A549 (cell line): Measurements from ENCODE around the gene ULBP1. TPM values are rescaled to one million over a fixed set of nuclear protein-coding genes. Genes with fewer than 3 reads are reported as not detected.
"Not testable (repeated sequence)": the region's sequence is repeated elsewhere in the genome, so short reads cannot be mapped to it uniquely, and the experiment has no call there.

Source experiments
- ATAC-seq, 2 experiments: fragments of 200-7000 bp in 1 of 2; fragments of >200 bp in 1 of 2; cut with Nextera tagmentation in 1 of 2; cut with Tn5 transposase in 1 of 2; 3 replicates each; pipeline versions ENCODE4 v1.8.0 to v1.9.1; 2018 to 2020; ENCODE audit warnings: mild to moderate bottlenecking in 1 of 2, moderate library complexity in 1 of 2
- CTCF ChIA-PET: fragments of 300-600 bp; sonication (Branson Sonifier 250); formaldehyde crosslinking; extraction: SDS; loops from one replicate; lab custom pipeline; 2021; ENCODE audit warnings: antibody characterized with exemption, inconsistent platforms; lab: Yijun Ruan, JAX
- POLR2A ChIA-PET: fragments of 350-600 bp; formaldehyde crosslinking; extraction: SDS; loops from one replicate; lab custom pipeline; 2021; ENCODE audit warnings: antibody characterized with exemption, inconsistent platforms; lab: Yijun Ruan, JAX
- DNase-seq, 2 experiments: peaks; one replicate each; pipeline versions ENCODE4 v3.0.0 to v3.0.0-alpha.2; 2011 to 2016; ENCODE audit warnings: low read depth in 1 of 2, low spot score in 1 of 2
- FAIRE-seq: peaks from 2 replicates; lab custom pipeline; 2011; peaks lifted over from hg19 to GRCh38; lab: Jason Lieb, UNC
- H3K27ac ChIP-seq, 2 experiments: fragments of >200 bp; sonication (Bioruptor Twin); formaldehyde crosslinking; 3 replicates each; pipeline ENCODE4 v1.5.1; 2016 to 2017
- H3K4me1 ChIP-seq: fragments of >200 bp; sonication (Bioruptor Twin); formaldehyde crosslinking; 3 replicates; pipeline ENCODE4 v1.6.1; 2016
- H3K4me2 ChIP-seq: fragments of >200 bp; sonication (Bioruptor Twin); formaldehyde crosslinking; 3 replicates; pipeline ENCODE4 v1.6.1; 2016
- H3K4me3 ChIP-seq: fragments of >200 bp; sonication (Bioruptor Twin); formaldehyde crosslinking; 3 replicates; pipeline ENCODE4 v1.5.1; 2016
- H3K9me3 ChIP-seq: fragments of >200 bp; sonication (Bioruptor Twin); formaldehyde crosslinking; 3 replicates; pipeline ENCODE4 v1.6.1; 2016
- BHLHE40 ChIP-seq: IDR thresholded peaks from 2 replicates; pipeline ENCODE4 v1.6.1; 2012; ENCODE audit warnings: low read depth, low read length, inconsistent platforms
- EHF ChIP-seq: fragments of 250-450 bp; sonication (Bioruptor Pico); IDR thresholded peaks from 2 replicates; pipeline ENCODE4 v1.5.0; 2020; ENCODE audit warnings: mild to moderate bottlenecking
- EHMT2 ChIP-seq: fragments of 200-600 bp; sonication (generic); IDR thresholded peaks from 2 replicates; pipeline ENCODE4 v1.6.1; 2016; ENCODE audit warnings: antibody characterized with exemption, low read depth, mild to moderate bottlenecking, moderate library complexity
- FOSB ChIP-seq: fragments of 250-450 bp; sonication (Bioruptor Pico); IDR thresholded peaks from 2 replicates; pipeline ENCODE4 v1.5.0; 2020; ENCODE audit warnings: mild to moderate bottlenecking, moderate library complexity
- JUNB ChIP-seq: fragments of >200 bp; sonication (Bioruptor Twin); formaldehyde crosslinking; IDR thresholded peaks from 2 replicates; pipeline ENCODE4 v1.6.1; 2016
- KDM5A ChIP-seq: fragments of 200-600 bp; sonication (generic); IDR thresholded peaks from 2 replicates; pipeline ENCODE4 v1.6.1; 2016; ENCODE audit warnings: antibody characterized with exemption, mild to moderate bottlenecking
- MYC ChIP-seq: IDR thresholded peaks from 2 replicates; pipeline ENCODE4 v1.6.1; 2012; ENCODE audit warnings: mild to moderate bottlenecking, inconsistent platforms, low read length, improper control_type of control experiment, borderline replicate concordance
- RARB ChIP-seq: fragments of 250-450 bp; sonication (Bioruptor Pico); IDR thresholded peaks from 2 replicates; pipeline ENCODE4 v1.8.0; 2021; ENCODE audit warnings: mild to moderate bottlenecking, moderate library complexity
- SREBF2 ChIP-seq: fragments of 450-650 bp; IDR thresholded peaks from 2 replicates; pipeline ENCODE4 v1.6.1; 2014; ENCODE audit warnings: mild to moderate bottlenecking, moderate library complexity
- TFCP2L1 ChIP-seq: fragments of 250-450 bp; sonication (Bioruptor Pico); IDR thresholded peaks from 2 replicates; pipeline ENCODE4 v1.5.0; 2021; ENCODE audit warnings: mild to moderate bottlenecking
- ZFP36 ChIP-seq: fragments of 450-650 bp; IDR thresholded peaks from 2 replicates; pipeline ENCODE4 v1.6.1; 2014; ENCODE audit warnings: borderline replicate concordance; ENCODE audit not compliant: partially characterized antibody
- whole genome bisulfite sequencing: methylation state at CpG from one replicate; pipeline ENCODE4 v1.1.6; 2017; ENCODE audit errors: missing lambda C conversion rate; 5-methylcytosine and 5-hydroxymethylcytosine counted together
- polyA plus RNA-seq, 4 experiments: library from polyadenylated mRNA; depleted of rRNA in 3 of 4; stranded (reverse); fragments of >200 nt; fragmentation: RNase III in 1 of 4; extraction: RNeasy Plus Mini Kit Qiagen cat#74134 plus additional on column Dnase treatment in 1 of 4; gene quantifications; 2 replicates in 3 of 4; 3 replicates in 1 of 4; pipeline ENCODE4 v1.2.3, GENCODE V29; 2011 to 2017
- TF ChIP-seq, protein P1 (sequence below): fragments of >200 bp; sonication (Bioruptor Twin); formaldehyde crosslinking; IDR thresholded peaks from 3 replicates; pipeline ENCODE4 v1.6.1; 2016
- TF ChIP-seq, protein P2 (sequence below): fragments of >200 bp; sonication (Bioruptor Twin); formaldehyde crosslinking; IDR thresholded peaks from 2 replicates; pipeline ENCODE4 v1.6.1; 2016
- TF ChIP-seq, protein P3 (sequence below): fragments of 150-350 bp; IDR thresholded peaks from 2 replicates; pipeline ENCODE4 v1.6.1; 2014; ENCODE audit warnings: low read depth, mild to moderate bottlenecking, low read length
- TF ChIP-seq, protein P4 (sequence below): fragments of >200 bp; sonication (Bioruptor Twin); formaldehyde crosslinking; IDR thresholded peaks from 3 replicates; pipeline ENCODE4 v1.5.1; 2016
- TF ChIP-seq, protein P5 (sequence below): fragments of 250-450 bp; sonication (Bioruptor Pico); IDR thresholded peaks from 2 replicates; pipeline ENCODE4 v1.5.0; 2020; ENCODE audit warnings: low read depth, mild to moderate bottlenecking, moderate library complexity
- TF ChIP-seq, protein P6 (sequence below): IDR thresholded peaks from 2 replicates; pipeline ENCODE4 v1.6.1; 2012; ENCODE audit warnings: low read depth, borderline replicate concordance

Gene ULBP1
- polyA plus RNA-seq, 2 of the 4 experiments (the other 2 are of a cell fraction), result 0.89 to 6.6 TPM

DNA sequence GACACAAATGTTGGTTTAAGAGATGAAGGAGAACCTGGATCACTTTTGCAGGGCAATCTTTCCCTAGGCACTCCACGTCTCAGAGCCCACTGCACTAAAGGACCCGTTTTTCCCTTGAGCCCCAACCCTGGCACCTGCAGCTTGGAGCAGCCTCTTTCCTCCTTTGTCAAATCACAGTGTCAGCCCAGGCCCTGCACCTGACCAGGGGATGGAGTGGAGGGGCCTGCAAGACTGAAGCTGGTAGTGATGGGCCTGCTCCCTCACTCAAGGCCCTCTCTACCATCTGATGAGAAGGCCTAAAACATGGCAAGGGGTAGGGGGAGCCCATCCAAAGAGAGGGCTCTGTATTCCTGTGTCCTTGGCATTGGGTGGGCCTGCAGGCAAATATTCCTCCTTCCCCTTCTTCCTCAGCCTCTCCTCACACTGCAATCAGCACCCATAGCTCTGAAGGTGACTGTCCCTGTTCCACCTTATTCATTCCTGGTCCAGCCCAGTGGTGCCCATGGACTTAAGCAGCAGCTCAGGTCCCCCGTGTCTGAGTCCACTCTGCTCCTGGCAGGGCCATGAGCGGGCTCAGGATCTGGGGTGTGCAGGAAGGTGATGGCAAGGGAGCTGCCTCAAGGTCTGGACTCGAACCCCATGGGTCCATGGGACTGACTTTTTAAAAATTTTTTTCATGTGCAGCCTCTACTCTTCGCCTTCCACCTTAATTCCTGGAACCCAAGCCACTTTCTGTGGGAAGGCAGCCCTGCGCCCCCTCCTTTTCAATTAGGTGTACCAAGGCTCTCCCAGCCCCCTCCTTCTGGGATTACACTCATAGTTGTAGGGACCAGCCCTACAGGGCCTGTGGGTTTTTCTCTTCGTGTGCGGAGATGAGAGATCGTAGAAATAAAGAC lies 47.5 kb upstream of the ULBP1 start (continued):
- TF ChIP-seq BHLHE40, result no peak
- TF ChIP-seq, all 56 proteins: peak for 0

DNA sequence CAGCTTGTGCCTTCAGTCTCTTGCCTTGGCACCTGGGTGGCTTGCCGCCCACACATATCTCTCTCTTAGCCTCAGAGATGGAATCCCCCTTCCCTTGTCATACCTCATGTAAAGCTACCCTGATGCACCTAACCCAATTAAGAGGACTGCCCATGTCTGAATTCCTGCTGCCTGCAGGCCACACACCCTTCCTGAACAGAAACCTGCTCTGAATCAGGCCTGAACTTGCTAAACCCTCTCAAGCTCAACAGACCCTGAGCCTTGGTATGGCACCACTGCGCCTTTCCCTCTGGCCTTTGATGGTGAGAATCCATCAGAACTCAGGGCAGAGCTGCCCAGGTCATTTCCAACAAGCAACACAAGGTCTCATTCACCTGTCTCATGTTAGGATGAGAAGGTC lies 46.1 kb upstream of the ULBP1 start:
- TF ChIP-seq, protein P1, sequence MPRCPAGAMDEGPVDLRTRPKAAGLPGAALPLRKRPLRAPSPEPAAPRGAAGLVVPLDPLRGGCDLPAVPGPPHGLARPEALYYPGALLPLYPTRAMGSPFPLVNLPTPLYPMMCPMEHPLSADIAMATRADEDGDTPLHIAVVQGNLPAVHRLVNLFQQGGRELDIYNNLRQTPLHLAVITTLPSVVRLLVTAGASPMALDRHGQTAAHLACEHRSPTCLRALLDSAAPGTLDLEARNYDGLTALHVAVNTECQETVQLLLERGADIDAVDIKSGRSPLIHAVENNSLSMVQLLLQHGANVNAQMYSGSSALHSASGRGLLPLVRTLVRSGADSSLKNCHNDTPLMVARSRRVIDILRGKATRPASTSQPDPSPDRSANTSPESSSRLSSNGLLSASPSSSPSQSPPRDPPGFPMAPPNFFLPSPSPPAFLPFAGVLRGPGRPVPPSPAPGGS, result no peak
- no peak for TF ChIP-seq RARB (CRISPR knock-in tag)
- no peak for TF ChIP-seq KDM5A
- TF ChIP-seq SREBF2, result no peak
- TF ChIP-seq, protein P2, sequence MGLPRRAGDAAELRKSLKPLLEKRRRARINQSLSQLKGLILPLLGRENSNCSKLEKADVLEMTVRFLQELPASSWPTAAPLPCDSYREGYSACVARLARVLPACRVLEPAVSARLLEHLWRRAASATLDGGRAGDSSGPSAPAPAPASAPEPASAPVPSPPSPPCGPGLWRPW, result no peak
- TF ChIP-seq, all 56 proteins: peak for 0
- Histone ChIP-seq H3K9me3 (no peaks in the 10 kb centered on the region), H3K4me3 (no peak overlapping the region), H3K27ac (no peak overlapping the region), H3K4me2 (no peak overlapping the region), H3K4me1 (0 out of 3 replicates have a peak, but pooled peaks cover 2% of the 10 kb centered on the region)
- ATAC-seq (no peak), FAIRE-seq (no peak), DNase-seq (no peak)
- ChIA-PET CTCF (interaction anchor here (1.2 kb wide), 1 partner anchor 19 kb away, joined by 4 read pairs; the partner anchor contains the start of gene RAET1E), POLR2A (no interaction called here)
- 88% methylated on average over 2 of the region's 2 CpGs for WGBS

DNA sequence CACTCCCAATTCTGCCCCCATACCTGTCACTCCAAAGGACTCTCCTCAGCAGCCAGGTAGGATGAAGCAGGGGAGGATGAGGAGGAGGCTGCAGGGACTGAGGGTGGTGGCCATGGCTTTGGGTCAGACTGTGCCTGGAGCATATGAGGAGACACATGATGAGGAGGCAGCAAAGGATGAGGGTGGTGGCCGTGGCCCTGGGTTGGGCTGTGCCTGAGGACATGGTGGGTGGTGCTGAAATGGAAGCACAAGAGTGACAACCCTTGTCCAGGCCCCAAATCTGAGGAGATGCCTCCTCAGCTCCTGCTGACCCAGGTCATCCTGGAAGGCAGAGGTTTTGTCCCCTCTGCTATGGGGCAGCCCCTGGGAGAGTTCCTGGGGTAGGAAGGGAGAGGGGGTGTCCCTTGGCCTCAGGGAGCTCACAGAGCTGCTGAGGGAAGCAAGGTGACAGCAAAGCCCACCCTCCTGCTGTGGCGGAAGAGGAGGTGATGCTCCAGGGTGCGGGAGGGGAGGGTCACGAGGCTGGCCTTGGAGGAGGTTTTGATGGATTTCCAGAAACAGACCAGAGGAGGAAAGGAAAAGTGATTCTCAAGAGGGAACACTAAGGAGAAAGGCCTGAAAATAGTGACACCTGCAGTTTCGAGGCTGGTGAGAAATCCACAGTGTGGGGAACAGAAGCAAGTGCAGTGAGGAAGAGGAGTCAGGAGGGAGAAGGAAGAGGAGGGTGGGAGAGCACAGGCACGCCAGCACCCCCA lies 45.4 kb upstream of the ULBP1 start:
- ATAC-seq (no peak), FAIRE-seq (no peak), DNase-seq (no peak)
- Histone ChIP-seq H3K4me3 (no peak overlapping the region), H3K9me3 (no peaks in the 10 kb centered on the region), H3K4me1 (0 out of 3 replicates have a peak, but pooled peaks cover 4% of the 10 kb centered on the region), H3K27ac (no peak overlapping the region), H3K4me2 (no peak overlapping the region)
- ChIA-PET CTCF (interaction anchor here (1.1 kb wide), 1 partner anchor 162 kb away, joined by 3 read pairs; no protein-coding TSS in a partner anchor), POLR2A (no interaction called here)
- 64% methylated on average over 6 of the region's 6 CpGs for WGBS
- TF ChIP-seq SREBF2, result no peak

DNA sequence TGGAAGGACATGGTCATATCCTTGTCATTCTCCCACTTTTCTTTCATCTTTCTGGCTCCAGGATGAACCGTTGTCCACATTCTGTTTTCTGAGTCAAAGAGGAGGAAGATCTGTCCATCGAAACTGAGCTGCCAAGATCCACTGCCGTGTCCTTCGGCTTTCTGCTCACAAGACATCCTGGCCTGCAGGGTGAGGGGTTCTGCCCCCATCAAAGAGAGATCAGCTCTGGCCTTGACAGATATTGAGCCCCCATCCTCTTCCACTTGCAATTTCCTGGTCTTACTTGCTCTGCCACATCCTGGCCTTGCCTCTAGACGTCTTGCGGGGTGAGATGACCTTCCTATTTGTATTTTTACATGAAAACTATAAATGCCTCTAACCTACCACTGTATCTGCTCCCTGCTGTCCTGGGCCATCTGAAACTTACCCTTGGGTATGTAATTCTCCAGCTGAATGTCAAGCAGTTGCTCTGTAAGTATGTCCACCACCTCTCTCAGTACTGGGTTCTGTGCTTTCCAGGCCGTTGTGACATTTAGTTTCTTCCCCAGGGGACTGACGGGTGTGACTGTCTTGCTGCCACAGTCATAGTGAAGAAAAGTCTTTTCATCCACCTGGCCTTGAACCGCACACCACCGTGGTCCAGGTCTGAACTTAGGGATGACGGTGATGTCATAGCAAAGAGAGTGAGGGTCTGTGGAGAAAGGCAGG lies 44.5 kb upstream of the ULBP1 start:
- H3K4me2 ChIP-seq, H3K9me3 ChIP-seq, POLR2A ChIA-PET, FAIRE-seq, ATAC-seq, H3K27ac ChIP-seq, H3K4me3 ChIP-seq, DNase-seq, H3K4me1 ChIP-seq: not testable (repeated sequence)
- WGBS, result 80% methylated on average over 7 of the region's 11 CpGs
- CTCF ChIA-PET, result interaction anchor here (1.1 kb wide), 1 partner anchor 161 kb away, joined by 3 read pairs; no protein-coding TSS in a partner anchor

DNA sequence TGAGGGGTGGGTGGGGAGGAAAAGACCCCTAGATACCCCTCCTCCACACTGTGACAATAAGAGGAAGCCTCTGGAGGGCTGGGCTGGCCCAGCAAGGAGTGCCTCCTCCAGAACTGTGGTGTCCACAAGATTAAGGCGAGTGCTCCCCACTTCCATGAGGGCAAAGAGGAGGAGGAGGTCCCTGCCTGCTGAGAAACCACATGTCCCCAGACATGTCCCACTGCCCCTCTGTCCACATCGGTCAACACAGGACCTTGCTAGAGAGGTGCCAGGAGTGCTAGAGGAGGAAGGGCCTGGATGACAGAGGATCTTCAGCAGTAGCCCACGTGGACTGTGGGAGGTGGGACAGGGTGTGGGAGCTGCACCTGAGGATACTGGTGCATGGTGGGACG lies 43.9 kb upstream of the ULBP1 start:
- ChIA-PET POLR2A (no interaction called here), CTCF (interaction anchor here (1.1 kb wide), 1 partner anchor 160 kb away, joined by 3 read pairs; no protein-coding TSS in a partner anchor)
- no peak overlapping the region for H3K4me3 ChIP-seq
- ATAC-seq (no peak), DNase-seq (no peak), FAIRE-seq (no peak)
- no peak overlapping the region for H3K27ac ChIP-seq
- no peaks in the 10 kb centered on the region for H3K9me3 ChIP-seq
- 50% methylated on average over 3 of the region's 4 CpGs for WGBS
- H3K4me2 ChIP-seq, result no peak overlapping the region
- 0 out of 3 replicates have a peak, but pooled peaks cover 5% of the 10 kb centered on the region for H3K4me1 ChIP-seq
- TF ChIP-seq KDM5A, result no peak
- TF ChIP-seq, protein P3, sequence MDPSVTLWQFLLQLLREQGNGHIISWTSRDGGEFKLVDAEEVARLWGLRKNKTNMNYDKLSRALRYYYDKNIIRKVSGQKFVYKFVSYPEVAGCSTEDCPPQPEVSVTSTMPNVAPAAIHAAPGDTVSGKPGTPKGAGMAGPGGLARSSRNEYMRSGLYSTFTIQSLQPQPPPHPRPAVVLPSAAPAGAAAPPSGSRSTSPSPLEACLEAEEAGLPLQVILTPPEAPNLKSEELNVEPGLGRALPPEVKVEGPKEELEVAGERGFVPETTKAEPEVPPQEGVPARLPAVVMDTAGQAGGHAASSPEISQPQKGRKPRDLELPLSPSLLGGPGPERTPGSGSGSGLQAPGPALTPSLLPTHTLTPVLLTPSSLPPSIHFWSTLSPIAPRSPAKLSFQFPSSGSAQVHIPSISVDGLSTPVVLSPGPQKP, result no peak
- TF ChIP-seq JUNB, result no peak
- no peak for TF ChIP-seq ZFP36
- TF ChIP-seq EHMT2, result no peak
- TF ChIP-seq TFCP2L1 (CRISPR knock-in tag), result no peak
- TF ChIP-seq, protein P4, sequence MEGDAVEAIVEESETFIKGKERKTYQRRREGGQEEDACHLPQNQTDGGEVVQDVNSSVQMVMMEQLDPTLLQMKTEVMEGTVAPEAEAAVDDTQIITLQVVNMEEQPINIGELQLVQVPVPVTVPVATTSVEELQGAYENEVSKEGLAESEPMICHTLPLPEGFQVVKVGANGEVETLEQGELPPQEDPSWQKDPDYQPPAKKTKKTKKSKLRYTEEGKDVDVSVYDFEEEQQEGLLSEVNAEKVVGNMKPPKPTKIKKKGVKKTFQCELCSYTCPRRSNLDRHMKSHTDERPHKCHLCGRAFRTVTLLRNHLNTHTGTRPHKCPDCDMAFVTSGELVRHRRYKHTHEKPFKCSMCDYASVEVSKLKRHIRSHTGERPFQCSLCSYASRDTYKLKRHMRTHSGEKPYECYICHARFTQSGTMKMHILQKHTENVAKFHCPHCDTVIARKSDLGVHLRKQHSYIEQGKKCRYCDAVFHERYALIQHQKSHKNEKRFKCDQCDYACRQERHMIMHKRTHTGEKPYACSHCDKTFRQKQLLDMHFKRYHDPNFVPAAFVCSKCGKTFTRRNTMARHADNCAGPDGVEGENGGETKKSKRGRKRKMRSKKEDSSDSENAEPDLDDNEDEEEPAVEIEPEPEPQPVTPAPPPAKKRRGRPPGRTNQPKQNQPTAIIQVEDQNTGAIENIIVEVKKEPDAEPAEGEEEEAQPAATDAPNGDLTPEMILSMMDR, result no peak
- TF ChIP-seq MYC, result no peak
- TF ChIP-seq EHF (CRISPR knock-in tag), result no peak
- TF ChIP-seq FOSB (CRISPR knock-in tag), result no peak
- TF ChIP-seq, protein P5, sequence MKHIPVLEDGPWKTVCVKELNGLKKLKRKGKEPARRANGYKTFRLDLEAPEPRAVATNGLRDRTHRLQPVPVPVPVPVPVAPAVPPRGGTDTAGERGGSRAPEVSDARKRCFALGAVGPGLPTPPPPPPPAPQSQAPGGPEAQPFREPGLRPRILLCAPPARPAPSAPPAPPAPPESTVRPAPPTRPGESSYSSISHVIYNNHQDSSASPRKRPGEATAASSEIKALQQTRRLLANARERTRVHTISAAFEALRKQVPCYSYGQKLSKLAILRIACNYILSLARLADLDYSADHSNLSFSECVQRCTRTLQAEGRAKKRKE (CRISPR knock-in tag), result no peak
- TF ChIP-seq, protein P6, sequence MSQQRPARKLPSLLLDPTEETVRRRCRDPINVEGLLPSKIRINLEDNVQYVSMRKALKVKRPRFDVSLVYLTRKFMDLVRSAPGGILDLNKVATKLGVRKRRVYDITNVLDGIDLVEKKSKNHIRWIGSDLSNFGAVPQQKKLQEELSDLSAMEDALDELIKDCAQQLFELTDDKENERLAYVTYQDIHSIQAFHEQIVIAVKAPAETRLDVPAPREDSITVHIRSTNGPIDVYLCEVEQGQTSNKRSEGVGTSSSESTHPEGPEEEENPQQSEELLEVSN, result no peak
